SJCRH30 (cell line): Measurements from ENCODE around the gene LCLAT1. TPM values are rescaled to one million over a fixed set of nuclear protein-coding genes. Genes with fewer than 3 reads are reported as not detected.
"Not testable (repeated sequence)": the region's sequence is repeated elsewhere in the genome, so short reads cannot be mapped to it uniquely, and the experiment has no call there.

Experiments
- DNase-seq, 2 experiments: peaks; one replicate each; pipeline ENCODE4 v3.0.0-alpha.2; 2015 to 2020
- H3K27ac ChIP-seq: fragments of 250-450 bp; sonication (Bioruptor Pico); 2 replicates; pipeline ENCODE4 v1.5.1; 2020; ENCODE audit warnings: mild to moderate bottlenecking, moderate library complexity
- H3K27me3 ChIP-seq: fragments of 250-450 bp; sonication (Bioruptor Pico); 2 replicates; pipeline ENCODE4 v1.5.1; 2020; ENCODE audit warnings: mild to moderate bottlenecking, moderate library complexity
- H3K36me3 ChIP-seq: fragments of 250-450 bp; sonication (Bioruptor Pico); 2 replicates; pipeline ENCODE4 v1.5.1; 2020; ENCODE audit warnings: mild to moderate bottlenecking, moderate library complexity
- H3K4me1 ChIP-seq: fragments of 250-450 bp; sonication (Bioruptor Pico); 2 replicates; pipeline ENCODE4 v1.5.1; 2020; ENCODE audit warnings: mild to moderate bottlenecking, moderate library complexity
- H3K4me3 ChIP-seq: fragments of 250-450 bp; sonication (Bioruptor Pico); 2 replicates; pipeline ENCODE4 v1.5.1; 2020; ENCODE audit warnings: mild to moderate bottlenecking, moderate library complexity
- H3K9me3 ChIP-seq: fragments of 250-450 bp; sonication (Bioruptor Pico); replicated peaks from 2 replicates; pipeline ENCODE4 v1.5.1; 2020; ENCODE audit warnings: mild to moderate bottlenecking, moderate library complexity
- total RNA-seq: library from RNA; depleted of rRNA; stranded (reverse); fragments of >200 nt; shearing (Covaris generic); gene quantifications from 2 replicates; pipeline ENCODE4 v1.2.3, GENCODE V29; 2014

LCLAT1 gene
- total RNA-seq, 1 experiment from 2014 or later, result 35.9 TPM

GRCh38 chr2:30503007-30503694 lies 56.1 kb downstream of the LCLAT1 start:
- peaks cover 14% of the 10 kb centered on the region for H3K9me3 ChIP-seq
- peaks cover 25% of the 10 kb centered on the region for H3K4me1 ChIP-seq
- H3K36me3 ChIP-seq, result no peaks in the 10 kb centered on the region; the same call in 1 of the 2 replicates
- H3K4me3 ChIP-seq, result no peak overlapping the region
- H3K27me3 ChIP-seq, result no peaks in the 10 kb centered on the region
- DNase-seq, result no peak
- no peak overlapping the region for H3K27ac ChIP-seq

- Histone ChIP-seq H3K27me3 (no peaks in the 10 kb centered on the region), H3K4me3 (no peak overlapping the region), H3K9me3 (peaks cover 9% of the 10 kb centered on the region), H3K36me3 (no peaks in the 10 kb centered on the region; the same call in 1 of the 2 replicates), H3K27ac (no peak overlapping the region), H3K4me1 (peaks cover 25% of the 10 kb centered on the region)
- no peak for DNase-seq
Observed at GRCh38 chr2:30503695-30504052, 56.6 kb downstream of the LCLAT1 start.

GRCh38 chr2:30504731-30505130 lies 57.7 kb downstream of the LCLAT1 start:
- H3K27ac ChIP-seq, result no peak overlapping the region
- peaks cover 10% of the 10 kb centered on the region for H3K9me3 ChIP-seq
- no peaks in the 10 kb centered on the region for H3K27me3 ChIP-seq
- H3K36me3 ChIP-seq, result no peaks in the 10 kb centered on the region; the same call in 1 of the 2 replicates
- H3K4me1 ChIP-seq, result peaks cover 29% of the 10 kb centered on the region
- H3K4me3 ChIP-seq, result no peak overlapping the region
- DNase-seq, result peak; percentile 49 to 68

GRCh38 chr2:30505500-30506180 lies 58.6 kb downstream of the LCLAT1 start:
- Histone ChIP-seq H3K27ac (no peak overlapping the region), H3K4me1 (peaks cover 37% of the 10 kb centered on the region), H3K9me3 (peaks cover 8% of the 10 kb centered on the region; the same call in 1 of the 2 replicates), H3K36me3 (no peaks in the 10 kb centered on the region; the same call in 1 of the 2 replicates), H3K27me3 (no peaks in the 10 kb centered on the region), H3K4me3 (no peak overlapping the region)
- no peak for DNase-seq

- H3K9me3 ChIP-seq, DNase-seq, H3K36me3 ChIP-seq, H3K27ac ChIP-seq, H3K27me3 ChIP-seq, H3K4me3 ChIP-seq: not testable (repeated sequence)
- H3K4me1 ChIP-seq, result peaks cover 54% of the 10 kb centered on the region
Observed at GRCh38 chr2:30507460-30507859, 60.4 kb downstream of the LCLAT1 start.

- Histone ChIP-seq H3K27ac (peak overlapping the region; percentile 66), H3K36me3 (no peaks in the 10 kb centered on the region)
- DNase-seq, result peak; percentile 22 to 34
Observed at GRCh38 chr2:30509716-30510115, 62.7 kb downstream of the LCLAT1 start.

GRCh38 chr2:30510409-30510808 lies 63.4 kb downstream of the LCLAT1 start:
- Histone ChIP-seq H3K4me3 (peak overlapping the region; percentile 7; the same call in 1 of the 2 replicates), H3K9me3 (0 out of 2 replicates have a peak, but pooled peaks cover 3% of the 10 kb centered on the region), H3K27ac (peak overlapping the region; percentile 66), H3K36me3 (no peaks in the 10 kb centered on the region), H3K27me3 (no peaks in the 10 kb centered on the region), H3K4me1 (peaks cover 55% of the 10 kb centered on the region)
- peak; percentile 35 to 83 for DNase-seq

More at GRCh38 chr2:30509716-30510115, 62.7 kb downstream of the LCLAT1 start:
- no peaks in the 10 kb centered on the region for H3K27me3 ChIP-seq
- no peak overlapping the region for H3K4me3 ChIP-seq
- 0 out of 2 replicates have a peak, but pooled peaks cover 3% of the 10 kb centered on the region for H3K9me3 ChIP-seq
- H3K4me1 ChIP-seq, result peaks cover 55% of the 10 kb centered on the region

GRCh38 chr2:30511122-30512083 lies 64.4 kb downstream of the LCLAT1 start:
- H3K27me3 ChIP-seq, result no peaks in the 10 kb centered on the region
- peak; percentile 75 to 82 for DNase-seq
- 0 out of 2 replicates have a peak, but pooled peaks cover 3% of the 10 kb centered on the region for H3K9me3 ChIP-seq
- peak overlapping the region; percentile 66 for H3K27ac ChIP-seq
- no peaks in the 10 kb centered on the region for H3K36me3 ChIP-seq
- peak overlapping the region; percentile 7; the same call in 1 of the 2 replicates for H3K4me3 ChIP-seq
- H3K4me1 ChIP-seq, result peaks cover 48% of the 10 kb centered on the region

GRCh38 chr2:30512243-30512886 lies 65.3 kb downstream of the LCLAT1 start:
- DNase-seq, result no peak
- no peaks in the 10 kb centered on the region for H3K27me3 ChIP-seq
- H3K4me3 ChIP-seq, result no peak overlapping the region
- H3K36me3 ChIP-seq, result no peaks in the 10 kb centered on the region
- H3K4me1 ChIP-seq, result peaks cover 48% of the 10 kb centered on the region
- 0 out of 2 replicates have a peak, but pooled peaks cover 3% of the 10 kb centered on the region for H3K9me3 ChIP-seq
- no peak overlapping the region for H3K27ac ChIP-seq

GRCh38 chr2:30513649-30514048 lies 66.6 kb downstream of the LCLAT1 start:
- not testable (repeated sequence) for DNase-seq, H3K4me3 ChIP-seq, H3K27me3 ChIP-seq, H3K36me3 ChIP-seq, H3K9me3 ChIP-seq, H3K27ac ChIP-seq
- H3K4me1 ChIP-seq, result peaks cover 48% of the 10 kb centered on the region

- Histone ChIP-seq H3K9me3 (no peaks in the 10 kb centered on the region), H3K4me3 (no peak overlapping the region), H3K4me1 (peaks cover 48% of the 10 kb centered on the region), H3K36me3 (no peaks in the 10 kb centered on the region; the same call in none of the 2 replicates), H3K27ac (no peak overlapping the region), H3K27me3 (no peaks in the 10 kb centered on the region)
- DNase-seq, result peak; percentile 30 to 58
Observed at GRCh38 chr2:30514134-30514847, 67.2 kb downstream of the LCLAT1 start.

GRCh38 chr2:30514848-30515435 lies 67.9 kb downstream of the LCLAT1 start:
- H3K27ac ChIP-seq, result no peak overlapping the region
- peaks cover 41% of the 10 kb centered on the region for H3K4me1 ChIP-seq
- H3K4me3 ChIP-seq, result no peak overlapping the region
- DNase-seq, result peak; percentile 17 to 60
- peaks cover 4% of the 10 kb centered on the region for H3K36me3 ChIP-seq
- H3K9me3 ChIP-seq, result no peaks in the 10 kb centered on the region; the same call in 1 of the 2 replicates
- no peaks in the 10 kb centered on the region for H3K27me3 ChIP-seq

GRCh38 chr2:30516166-30516565 lies 69.1 kb downstream of the LCLAT1 start:
- H3K4me3 ChIP-seq, result no peak overlapping the region
- DNase-seq, result no peak
- H3K27me3 ChIP-seq, result no peaks in the 10 kb centered on the region
- H3K4me1 ChIP-seq, result peaks cover 32% of the 10 kb centered on the region
- H3K9me3 ChIP-seq, result no peaks in the 10 kb centered on the region; the same call in 1 of the 2 replicates
- H3K27ac ChIP-seq, result no peak overlapping the region
- H3K36me3 ChIP-seq, result peaks cover 8% of the 10 kb centered on the region
